ENCODE results near the gene PTPRA. TPM values are rescaled to one million over a fixed set of nuclear protein-coding genes. Genes with fewer than 3 reads are reported as not detected.
A peak's percentile ranks its signal among the peaks of the same experiment; 100 is the strongest.

Gene PTPRA
- total and polyA plus RNA-seq, 2 of the 13 experiments (the other 11 are each of a cell fraction or from before 2014, with no cell fraction given) = 47.2 to 127 TPM

- 0 out of 2 replicates have a peak, but pooled peaks have one; percentile 73 for TF ChIP-seq REPIN1 (CRISPR knock-in tag; IDR thresholded peaks at IDR 0.05; ENCODE audit: borderline replicate concordance, low read depth)
- TF ChIP-seq FLYWCH1 (CRISPR knock-in tag; IDR thresholded peaks at IDR 0.05) = peak; percentile 94
- peak; percentile 54; the same call in 1 of the 2 replicates for TF ChIP-seq MED1 (CRISPR knock-in tag; IDR thresholded peaks at IDR 0.05)
- TF ChIP-seq TRIM22 (IDR thresholded peaks at IDR 0.05) = no peak
- TF ChIP-seq ZNF136 (CRISPR knock-in tag; IDR thresholded peaks at IDR 0.05; ENCODE audit: low read depth) = no peak; the same call in 1 of the 2 replicates
- TF ChIP-seq SOX13 (IDR thresholded peaks at IDR 0.05) = peak; percentile 64; the same call in 1 of the 2 replicates
- peak in 1 of 2 experiments; percentile 50; a peak in 2 of 4 replicates for TF ChIP-seq SOX13 (CRISPR knock-in tag; conservative IDR thresholded peaks at IDR 0.05 in 1 of 2, IDR thresholded peaks at IDR 0.05 in 1 of 2)
- TF ChIP-seq SRY (CRISPR knock-in tag; IDR thresholded peaks at IDR 0.05) = peak; percentile 70; the same call in 1 of the 2 replicates
- no peak for TF ChIP-seq SCMH1 (CRISPR knock-in tag; IDR thresholded peaks at IDR 0.05; ENCODE audit: borderline replicate concordance)
- TF ChIP-seq, protein P1, sequence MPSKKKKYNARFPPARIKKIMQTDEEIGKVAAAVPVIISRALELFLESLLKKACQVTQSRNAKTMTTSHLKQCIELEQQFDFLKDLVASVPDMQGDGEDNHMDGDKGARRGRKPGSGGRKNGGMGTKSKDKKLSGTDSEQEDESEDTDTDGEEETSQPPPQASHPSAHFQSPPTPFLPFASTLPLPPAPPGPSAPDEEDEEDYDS (CRISPR knock-in tag; IDR thresholded peaks at IDR 0.05) = peak; percentile 75
- no peak; the same call in 1 of the 2 replicates for TF ChIP-seq ZNF34 (CRISPR knock-in tag; IDR thresholded peaks at IDR 0.05; ENCODE audit: borderline replicate concordance)
- TF ChIP-seq HOXD1 (CRISPR knock-in tag; IDR thresholded peaks at IDR 0.05) = no peak
- no peak for TF ChIP-seq LRRFIP1 (CRISPR knock-in tag; conservative IDR thresholded peaks at IDR 0.05)
- no peak for TF ChIP-seq ZNF317 (CRISPR knock-in tag; IDR thresholded peaks at IDR 0.05)
- no peak for TF ChIP-seq ATM (IDR thresholded peaks at IDR 0.05; ENCODE audit: borderline replicate concordance)
- TF ChIP-seq ZNF569 (CRISPR knock-in tag; IDR thresholded peaks at IDR 0.05; ENCODE audit: borderline replicate concordance) = no peak
- TF ChIP-seq, protein P2, sequence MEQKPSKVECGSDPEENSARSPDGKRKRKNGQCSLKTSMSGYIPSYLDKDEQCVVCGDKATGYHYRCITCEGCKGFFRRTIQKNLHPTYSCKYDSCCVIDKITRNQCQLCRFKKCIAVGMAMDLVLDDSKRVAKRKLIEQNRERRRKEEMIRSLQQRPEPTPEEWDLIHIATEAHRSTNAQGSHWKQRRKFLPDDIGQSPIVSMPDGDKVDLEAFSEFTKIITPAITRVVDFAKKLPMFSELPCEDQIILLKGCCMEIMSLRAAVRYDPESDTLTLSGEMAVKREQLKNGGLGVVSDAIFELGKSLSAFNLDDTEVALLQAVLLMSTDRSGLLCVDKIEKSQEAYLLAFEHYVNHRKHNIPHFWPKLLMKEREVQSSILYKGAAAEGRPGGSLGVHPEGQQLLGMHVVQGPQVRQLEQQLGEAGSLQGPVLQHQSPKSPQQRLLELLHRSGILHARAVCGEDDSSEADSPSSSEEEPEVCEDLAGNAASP (CRISPR knock-in tag; IDR thresholded peaks at IDR 0.05; ENCODE audit: borderline replicate concordance) = peak; percentile 63; the same call in 1 of the 2 replicates
- TF ChIP-seq HNF4G (IDR thresholded peaks at IDR 0.05; ENCODE audit: borderline replicate concordance, low read depth, low read length) = no peak; the same call in 1 of the 2 replicates
- peak; percentile 77 for TF ChIP-seq HNF4G (CRISPR knock-in tag; IDR thresholded peaks at IDR 0.05; ENCODE audit: borderline replicate concordance, low read depth)
- peak; percentile 36; the same call in 1 of the 2 replicates for TF ChIP-seq NFATC3 (CRISPR knock-in tag; IDR thresholded peaks at IDR 0.05)
- TF ChIP-seq, protein P3, sequence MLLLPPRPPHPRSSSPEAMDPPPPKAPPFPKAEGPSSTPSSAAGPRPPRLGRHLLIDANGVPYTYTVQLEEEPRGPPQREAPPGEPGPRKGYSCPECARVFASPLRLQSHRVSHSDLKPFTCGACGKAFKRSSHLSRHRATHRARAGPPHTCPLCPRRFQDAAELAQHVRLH (CRISPR knock-in tag; IDR thresholded peaks at IDR 0.05; ENCODE audit: borderline replicate concordance, low read depth) = peak; percentile 37
- TF ChIP-seq ZNF33A (CRISPR knock-in tag; IDR thresholded peaks at IDR 0.05; ENCODE audit: borderline replicate concordance) = peak; percentile 94; the same call in 1 of the 2 replicates
- no peak for TF ChIP-seq NR2F1 (CRISPR knock-in tag; IDR thresholded peaks at IDR 0.05)
- TF ChIP-seq ZNF20 (CRISPR knock-in tag; IDR thresholded peaks at IDR 0.05) = peak; percentile 69
Measured at GRCh38 chr20:2873010-2873746, at the start of gene PTPRA (continued).
